AG04450 (cell line): ENCODE measurements around the gene SNCA. TPM values are rescaled to one million over a fixed set of nuclear protein-coding genes. Genes with fewer than 3 reads are reported as not detected.

Experiments
- CTCF ChIA-PET: fragments of 300-600, 350-600 bp; formaldehyde crosslinking; extraction: SDS; loops from one replicate; lab custom pipeline; 2022; ENCODE audit warnings: antibody characterized with exemption, inconsistent platforms; lab: Charles Lee
- POLR2A ChIA-PET: fragments of 350-600 bp; formaldehyde crosslinking; extraction: SDS; loops from one replicate; lab custom pipeline; 2021; ENCODE audit warnings: antibody characterized with exemption, inconsistent platforms; lab: Yijun Ruan, JAX
- DNase-seq: peaks from one replicate; pipeline ENCODE4 v3.0.0-alpha.2; 2011; ENCODE audit warnings: low read depth, low spot score
- H3K27ac ChIP-seq: one replicate; pipeline ENCODE4 v1.5.1; 2012; ENCODE audit warnings: low read depth, low read length, control low read depth
- H3K27me3 ChIP-seq: one replicate; pipeline ENCODE4 v1.6.0; 2012; ENCODE audit warnings: low read length; ENCODE audit not compliant: control insufficient read depth, insufficient read depth
- H3K4me3 ChIP-seq: 2 replicates; pipeline ENCODE4 v1.5.1; 2011; ENCODE audit warnings: mild to moderate bottlenecking, low read depth, low read length, control low read depth
- H3K9me3 ChIP-seq: 2 replicates; pipeline ENCODE4 v1.5.1; 2012; ENCODE audit warnings: low read length; ENCODE audit not compliant: control insufficient read depth, insufficient read depth
- polyA plus RNA-seq: library from polyadenylated mRNA; depleted of rRNA; stranded (reverse); fragments of >200 nt; gene quantifications from 2 replicates; pipeline ENCODE4 v1.2.3, GENCODE V29; 2011
- TF ChIP-seq, protein P1 (sequence below): IDR thresholded peaks from 2 replicates; pipeline ENCODE4 v1.5.1; 2011; ENCODE audit warnings: low read depth, low read length, control low read depth, inconsistent platforms

The SNCA gene
- polyA plus RNA-seq, 1 experiment = 2.9 TPM

DNA sequence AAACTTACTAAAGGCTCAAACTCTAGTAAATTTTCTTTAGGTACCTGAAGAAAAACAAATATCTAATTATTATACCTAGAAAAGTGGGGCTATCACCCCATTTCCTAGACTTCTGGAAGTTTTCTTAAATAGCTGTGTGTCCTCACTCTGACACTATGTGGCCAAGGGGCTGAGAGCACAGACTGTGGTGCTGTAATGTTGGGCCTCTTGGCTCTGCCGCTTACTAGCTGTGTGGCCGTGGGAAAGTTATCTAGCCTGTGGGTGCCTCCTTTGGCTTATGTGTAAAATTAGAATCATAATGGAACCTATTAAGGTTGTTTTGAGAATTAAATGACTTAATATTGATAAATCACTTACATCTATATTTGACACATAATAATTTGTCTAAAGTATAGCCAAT lies 114.4 kb downstream of the SNCA start:
- TF ChIP-seq, protein P1, sequence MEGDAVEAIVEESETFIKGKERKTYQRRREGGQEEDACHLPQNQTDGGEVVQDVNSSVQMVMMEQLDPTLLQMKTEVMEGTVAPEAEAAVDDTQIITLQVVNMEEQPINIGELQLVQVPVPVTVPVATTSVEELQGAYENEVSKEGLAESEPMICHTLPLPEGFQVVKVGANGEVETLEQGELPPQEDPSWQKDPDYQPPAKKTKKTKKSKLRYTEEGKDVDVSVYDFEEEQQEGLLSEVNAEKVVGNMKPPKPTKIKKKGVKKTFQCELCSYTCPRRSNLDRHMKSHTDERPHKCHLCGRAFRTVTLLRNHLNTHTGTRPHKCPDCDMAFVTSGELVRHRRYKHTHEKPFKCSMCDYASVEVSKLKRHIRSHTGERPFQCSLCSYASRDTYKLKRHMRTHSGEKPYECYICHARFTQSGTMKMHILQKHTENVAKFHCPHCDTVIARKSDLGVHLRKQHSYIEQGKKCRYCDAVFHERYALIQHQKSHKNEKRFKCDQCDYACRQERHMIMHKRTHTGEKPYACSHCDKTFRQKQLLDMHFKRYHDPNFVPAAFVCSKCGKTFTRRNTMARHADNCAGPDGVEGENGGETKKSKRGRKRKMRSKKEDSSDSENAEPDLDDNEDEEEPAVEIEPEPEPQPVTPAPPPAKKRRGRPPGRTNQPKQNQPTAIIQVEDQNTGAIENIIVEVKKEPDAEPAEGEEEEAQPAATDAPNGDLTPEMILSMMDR = no peak
- no peak for DNase-seq
- Histone ChIP-seq H3K27me3 (no peaks in the 10 kb centered on the region), H3K4me3 (no peak overlapping the region), H3K9me3 (no peaks in the 10 kb centered on the region), H3K27ac (no peak overlapping the region)
- ChIA-PET POLR2A (no interaction called here), CTCF (no interaction called here)

DNA sequence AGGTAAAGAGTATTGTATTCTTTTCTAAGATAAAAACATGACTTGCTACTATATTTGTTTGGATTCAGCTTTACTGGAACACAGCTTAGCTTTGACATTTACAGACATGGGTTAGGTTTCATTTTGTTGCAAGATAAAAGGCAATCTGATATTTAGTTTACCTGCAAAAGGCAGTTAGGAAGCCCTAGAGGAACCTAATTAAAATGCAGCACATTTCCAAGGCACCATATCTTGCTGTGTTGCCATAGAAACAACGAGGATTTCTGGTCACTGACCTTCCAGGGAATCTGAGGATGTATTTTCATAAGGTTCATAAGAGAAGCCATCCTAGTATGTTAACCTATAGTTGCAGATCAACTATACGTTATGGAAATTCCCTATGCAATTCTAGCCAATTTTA lies 116.0 kb downstream of the SNCA start:
- Histone ChIP-seq H3K27ac (no peak overlapping the region), H3K9me3 (no peaks in the 10 kb centered on the region), H3K27me3 (no peaks in the 10 kb centered on the region), H3K4me3 (no peak overlapping the region)
- TF ChIP-seq, protein P1 = no peak
- POLR2A ChIA-PET = no interaction called here
- CTCF ChIA-PET = no interaction called here
- DNase-seq = no peak

DNA sequence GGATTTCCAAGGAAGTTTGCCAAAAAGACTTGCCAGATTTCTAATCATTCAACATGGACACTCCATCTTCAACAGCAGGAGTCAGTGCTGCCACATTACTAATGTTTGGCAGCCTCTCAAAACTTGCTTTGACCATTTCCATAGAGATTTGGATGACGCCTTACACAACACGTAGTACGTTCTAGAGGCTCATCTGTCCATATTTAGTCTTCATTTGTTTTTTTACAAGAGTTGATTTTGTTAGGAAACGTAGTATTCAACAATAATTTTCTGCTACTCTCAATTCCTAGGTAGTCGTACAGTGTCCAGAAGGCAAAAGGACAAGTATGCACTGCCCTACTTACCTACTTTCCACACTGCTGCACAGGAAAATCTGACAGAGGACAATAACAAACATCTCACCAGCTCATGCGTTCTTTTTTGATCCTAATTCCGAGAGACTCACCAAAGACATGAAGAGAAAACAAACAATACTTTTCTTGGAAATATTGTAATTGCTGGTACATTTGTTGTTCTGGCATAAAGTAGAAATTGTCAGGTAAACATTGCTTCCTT lies 117.3 kb downstream of the SNCA start:
- no peaks in the 10 kb centered on the region for H3K27me3 ChIP-seq
- H3K4me3 ChIP-seq = no peak overlapping the region
- ChIA-PET CTCF (no interaction called here), POLR2A (no interaction called here)
- H3K9me3 ChIP-seq = no peaks in the 10 kb centered on the region
- no peak for DNase-seq
- H3K27ac ChIP-seq = no peak overlapping the region
- TF ChIP-seq, protein P1 = no peak

DNA sequence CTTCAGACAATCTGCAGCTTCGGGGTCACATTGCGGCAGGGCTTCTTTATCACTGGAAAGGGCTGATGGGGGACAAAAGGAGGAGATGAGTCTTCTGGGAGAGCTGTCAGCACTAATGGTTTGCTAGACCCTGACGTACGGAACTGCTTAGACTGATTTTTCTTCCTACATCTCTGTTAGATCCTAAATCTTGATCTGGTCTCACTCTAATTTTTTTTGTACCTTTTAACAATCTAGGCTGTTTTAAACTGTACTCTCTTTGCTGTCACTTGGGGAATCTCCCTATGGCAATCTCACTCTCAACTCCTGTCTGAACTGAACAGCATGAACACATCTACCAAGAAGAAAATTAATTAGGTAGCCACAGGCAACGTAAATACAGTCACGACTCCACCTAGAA lies 120.1 kb downstream of the SNCA start:
- no peak for DNase-seq
- H3K4me3 ChIP-seq = no peak overlapping the region
- H3K27me3 ChIP-seq = no peaks in the 10 kb centered on the region
- no peak overlapping the region for H3K27ac ChIP-seq
- POLR2A ChIA-PET = no interaction called here
- TF ChIP-seq, protein P1 = no peak
- no peaks in the 10 kb centered on the region for H3K9me3 ChIP-seq
- CTCF ChIA-PET = no interaction called here

DNA sequence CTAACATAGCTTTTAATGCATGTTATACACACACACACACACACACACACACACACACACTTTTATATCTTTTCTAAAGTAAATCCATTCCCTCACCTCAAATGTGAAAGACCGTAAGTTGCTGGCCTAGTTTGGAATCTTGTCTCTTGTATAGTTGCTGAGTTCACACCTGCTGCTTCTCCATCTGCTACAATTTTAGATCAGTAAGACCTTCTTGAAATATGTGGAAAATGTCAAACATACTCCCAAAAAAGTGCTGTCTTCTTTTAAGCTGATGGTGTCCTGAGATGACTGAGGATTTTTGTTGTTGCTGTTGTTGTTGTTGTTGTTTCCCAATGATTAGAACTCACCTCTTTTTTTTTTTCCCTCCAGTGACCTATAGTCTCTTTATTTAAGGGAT lies 121.3 kb downstream of the SNCA start:
- no peak overlapping the region for H3K27ac ChIP-seq
- TF ChIP-seq, protein P1 = no peak
- H3K4me3 ChIP-seq = no peak overlapping the region
- POLR2A ChIA-PET = no interaction called here
- no peaks in the 10 kb centered on the region for H3K9me3 ChIP-seq
- no peaks in the 10 kb centered on the region for H3K27me3 ChIP-seq
- DNase-seq = no peak
- CTCF ChIA-PET = no interaction called here
